AG09319 (cell line): Measurements from ENCODE around the gene STXBP3.

ENCODE experiments used
- DNase-seq: peaks from one replicate; pipeline ENCODE4 v3.0.0-alpha.2; 2010; ENCODE audit warnings: low read depth; ENCODE audit errors: extremely low read depth
- CTCF ChIP-seq: IDR thresholded peaks from 2 replicates; pipeline ENCODE4 v1.5.1; 2011; ENCODE audit warnings: low read depth, mild to moderate bottlenecking, inconsistent platforms, low read length, moderate library complexity

The STXBP3 gene

GRCh38 chr1:108819878-108820277 is 73.4 kb downstream of the STXBP3 start:
- TF ChIP-seq CTCF = no peak
- no peak for DNase-seq

- no peak for DNase-seq
- no peak for TF ChIP-seq CTCF
Measured at GRCh38 chr1:108823632-108824031, 77.2 kb downstream of the STXBP3 start.

GRCh38 chr1:108824051-108824450 is 77.6 kb downstream of the STXBP3 start:
- DNase-seq = no peak
- TF ChIP-seq CTCF = no peak

- no peak for TF ChIP-seq CTCF
- DNase-seq = no peak
Measured at GRCh38 chr1:108826081-108826635, 79.7 kb downstream of the STXBP3 start.

GRCh38 chr1:108828074-108828961 is 81.8 kb downstream of the STXBP3 start:
- no peak for DNase-seq
- TF ChIP-seq CTCF = peak; percentile 66

GRCh38 chr1:108829498-108829916 is 83.0 kb downstream of the STXBP3 start:
- TF ChIP-seq CTCF = no peak
- DNase-seq = no peak
